H1 (cell line): ENCODE data around the gene DOCK3. TPM values are rescaled to one million over a fixed set of nuclear protein-coding genes. Genes with fewer than 3 reads are reported as not detected.

Experiments
- CTCF ChIA-PET: fragments of 300-600 bp; sonication (Branson Sonifier 250); formaldehyde crosslinking; loops from one replicate; lab custom pipeline; 2021; ENCODE audit not compliant: partially characterized antibody; lab: Charles Lee
- POLR2A ChIA-PET: fragments of 300-600 bp; sonication (Branson Sonifier 250); formaldehyde crosslinking; loops from one replicate; lab custom pipeline; 2021; ENCODE audit warnings: inconsistent platforms; ENCODE audit not compliant: partially characterized antibody; lab: Charles Lee
- DNase-seq, 2 experiments: peaks; one replicate each; pipeline versions ENCODE4 v3.0.0 to v3.0.0-alpha.2; 2010 to 2022; ENCODE audit warnings: low spot score in 2 of 2, low read depth in 1 of 2, mixed read lengths in 1 of 2
- FAIRE-seq: peaks from 2 replicates; lab custom pipeline; 2011; peaks lifted over from hg19 to GRCh38; lab: Jason Lieb, UNC
- H2AFZ ChIP-seq: 2 replicates; pipeline ENCODE4 v1.8.1; 2012; ENCODE audit warnings: low read length, inconsistent platforms
- H2AK5ac ChIP-seq: 2 replicates; pipeline ENCODE4 v1.6.1; 2013; ENCODE audit warnings: low read depth, low read length
- H2BK120ac ChIP-seq: replicated peaks from 2 replicates; pipeline ENCODE3; 2013; ENCODE audit warnings: low read depth, low read length, inconsistent platforms
- H2BK12ac ChIP-seq: 2 replicates; pipeline ENCODE4 v1.6.1; 2013; ENCODE audit warnings: low read depth, low read length
- H2BK15ac ChIP-seq: 2 replicates; pipeline ENCODE4 v1.6.1; 2013; ENCODE audit warnings: low read length
- H2BK20ac ChIP-seq: 2 replicates; pipeline ENCODE4 v1.6.1; 2013; ENCODE audit warnings: low read length
- H2BK5ac ChIP-seq: 2 replicates; pipeline ENCODE4 v1.6.1; 2013; ENCODE audit warnings: low read depth, low read length
- H3K14ac ChIP-seq: 2 replicates; pipeline ENCODE4 v1.6.1; 2013; ENCODE audit warnings: inconsistent platforms; ENCODE audit not compliant: insufficient read length
- H3K18ac ChIP-seq: 2 replicates; pipeline ENCODE4 v1.6.1; 2013; ENCODE audit warnings: low read length; ENCODE audit errors: extremely low read depth
- H3K23ac ChIP-seq: 2 replicates; pipeline ENCODE4 v1.6.1; 2013; ENCODE audit warnings: inconsistent platforms; ENCODE audit not compliant: insufficient read length
- H3K23me2 ChIP-seq: 2 replicates; pipeline ENCODE4 v1.6.1; 2013; ENCODE audit warnings: low read depth, low read length
- H3K27ac ChIP-seq: 2 replicates; pipeline ENCODE4 v1.6.1; 2011; ENCODE audit warnings: low read depth, low read length, inconsistent platforms
- H3K27me3 ChIP-seq, 4 experiments: replicated peaks in 1 of 4; 1 replicate in 1 of 4; 2 replicates in 3 of 4; pipeline versions ENCODE4 v1.6.1 to v1.8.1; 2011 to 2013; ENCODE audit warnings: low read length in 3 of 4, mild to moderate bottlenecking in 3 of 4, inconsistent platforms in 2 of 4, mixed read lengths in 2 of 4, moderate library complexity in 1 of 4; ENCODE audit not compliant: control insufficient read depth in 3 of 4, insufficient read depth in 3 of 4; ENCODE audit errors: extremely low read depth in 1 of 4
- H3K36me3 ChIP-seq, 4 experiments: 2 replicates each; pipeline versions ENCODE4 v1.6.1 to v1.8.1; 2011 to 2013; ENCODE audit warnings: mild to moderate bottlenecking in 4 of 4, low read length in 3 of 4, moderate library complexity in 2 of 4, control low read depth in 1 of 4, inconsistent platforms in 1 of 4; ENCODE audit not compliant: insufficient read depth in 4 of 4, control insufficient read depth in 2 of 4
- H3K4ac ChIP-seq: replicated peaks from 2 replicates; pipeline ENCODE3; 2013; ENCODE audit warnings: low read length, low read depth, mixed read lengths, inconsistent platforms; ENCODE audit not compliant: insufficient read length
- H3K4me1 ChIP-seq, 4 experiments: replicated peaks in 1 of 4; 1 replicate in 1 of 4; 2 replicates in 3 of 4; pipeline versions ENCODE4 v1.6.1 to v1.8.1; 2011 to 2013; ENCODE audit warnings: low read length in 3 of 4, inconsistent platforms in 2 of 4, mixed read lengths in 1 of 4; ENCODE audit not compliant: insufficient read depth in 4 of 4, control insufficient read depth in 3 of 4
- H3K4me2 ChIP-seq, 2 experiments: 2 replicates each; pipeline versions ENCODE4 v1.6.1 to v1.8.1; 2011 to 2013; ENCODE audit warnings: low read depth in 2 of 2, low read length in 2 of 2, control low read depth in 1 of 2, inconsistent platforms in 1 of 2, mild to moderate bottlenecking in 1 of 2; ENCODE audit not compliant: insufficient read depth in 1 of 2
- H3K4me3 ChIP-seq, 4 experiments: fragments of 200-600, 300-600 bp in 1 of 4; sonication (generic), shearing (Covaris generic), sonication (Bioruptor Twin) in 1 of 4; 2 replicates each; pipeline versions ENCODE4 v1.5.1 to v1.8.1; 2011 to 2016; ENCODE audit warnings: low read length in 4 of 4, low read depth in 3 of 4, control low read depth in 2 of 4, inconsistent platforms in 2 of 4, mild to moderate bottlenecking in 2 of 4, mixed read lengths in 1 of 4, moderate library complexity in 1 of 4; ENCODE audit not compliant: insufficient read depth in 2 of 4; ENCODE audit errors: extremely low read depth in 1 of 4
- H3K56ac ChIP-seq: replicated peaks from 2 replicates; pipeline ENCODE3; 2013; ENCODE audit warnings: low read depth, mild to moderate bottlenecking, mixed read lengths, low read length, inconsistent platforms; ENCODE audit not compliant: insufficient read length
- H3K79me1 ChIP-seq: 2 replicates; pipeline ENCODE4 v1.6.1; 2013; ENCODE audit warnings: low read depth, low read length, control low read depth
- H3K79me2 ChIP-seq, 2 experiments: 2 replicates each; pipeline versions ENCODE4 v1.6.1 to v1.8.1; 2012 to 2013; ENCODE audit warnings: low read length in 2 of 2, mild to moderate bottlenecking in 2 of 2, inconsistent platforms in 1 of 2; ENCODE audit not compliant: insufficient read depth in 2 of 2, control insufficient read depth in 1 of 2
- H3K9ac ChIP-seq, 4 experiments: replicated peaks in 1 of 4; 1 replicate in 1 of 4; 2 replicates in 3 of 4; pipeline versions ENCODE4 v1.6.1 to v1.8.1; 2011 to 2013; ENCODE audit warnings: low read depth in 3 of 4, low read length in 3 of 4, control low read depth in 2 of 4, mild to moderate bottlenecking in 2 of 4, moderate library complexity in 2 of 4, inconsistent platforms in 1 of 4; ENCODE audit errors: extremely low read depth in 1 of 4
- H3K9me3 ChIP-seq, 2 experiments: 2 replicates each; pipeline versions ENCODE4 v1.6.1 to v1.8.1; 2012 to 2013; ENCODE audit warnings: mild to moderate bottlenecking in 2 of 2, moderate library complexity in 2 of 2, control low read depth in 1 of 2, inconsistent platforms in 1 of 2, low read depth in 1 of 2, low read length in 1 of 2, mixed read lengths in 1 of 2; ENCODE audit not compliant: insufficient read depth in 2 of 2
- H4K20me1 ChIP-seq, 2 experiments: replicated peaks in 1 of 2; 2 replicates each; pipeline versions ENCODE3 to v1.8.1; 2011 to 2013; ENCODE audit warnings: inconsistent platforms in 2 of 2, low read length in 2 of 2, mild to moderate bottlenecking in 1 of 2; ENCODE audit not compliant: insufficient read depth in 2 of 2, control insufficient read depth in 1 of 2
- H4K5ac ChIP-seq: 2 replicates; pipeline ENCODE4 v1.6.1; 2013; ENCODE audit warnings: low read length, low read depth, mixed read lengths, inconsistent platforms; ENCODE audit not compliant: insufficient read length
- H4K8ac ChIP-seq: 2 replicates; pipeline ENCODE4 v1.8.0; 2013; ENCODE audit warnings: mild to moderate bottlenecking, moderate library complexity, low read length, inconsistent platforms; ENCODE audit not compliant: insufficient read depth; ENCODE audit errors: extremely low read depth
- H4K91ac ChIP-seq: replicated peaks from 2 replicates; pipeline ENCODE3; 2013; ENCODE audit warnings: low read length, mixed read lengths, inconsistent platforms; ENCODE audit not compliant: insufficient read length
- ATF3 ChIP-seq: IDR thresholded peaks from 2 replicates; pipeline ENCODE4 v1.6.1; 2011; ENCODE audit warnings: low read depth, mild to moderate bottlenecking, low read length; ENCODE audit not compliant: insufficient read depth
- BCL11A ChIP-seq, 2 experiments: IDR thresholded peaks; one replicate each; pipeline ENCODE4 v1.6.1; 2011; ENCODE audit warnings: low read depth in 2 of 2, low read length in 2 of 2, mild to moderate bottlenecking in 2 of 2
- CHD1 ChIP-seq: IDR thresholded peaks from 2 replicates; pipeline ENCODE4 v1.6.1; 2012; ENCODE audit warnings: low read depth, low read length, improper control_type of control experiment
- CTCF ChIP-seq, 3 experiments: IDR thresholded peaks; 1 replicate in 2 of 3; 2 replicates in 1 of 3; pipeline versions ENCODE4 v1.5.1 to v1.6.1; 2011; ENCODE audit warnings: low read length in 3 of 3, mild to moderate bottlenecking in 3 of 3, inconsistent platforms in 2 of 3, low read depth in 1 of 3, moderate library complexity in 1 of 3; ENCODE audit not compliant: insufficient read depth in 1 of 3; ENCODE audit errors: control extremely low read depth in 1 of 3
- GTF2F1 ChIP-seq: IDR thresholded peaks from 2 replicates; pipeline ENCODE4 v1.6.1; 2012; ENCODE audit warnings: low read depth, low read length, improper control_type of control experiment, borderline replicate concordance
- NRF1 ChIP-seq: IDR thresholded peaks from 2 replicates; pipeline ENCODE4 v1.6.1; 2011; ENCODE audit warnings: mild to moderate bottlenecking, low read depth, low read length, improper control_type of control experiment
- RXRA ChIP-seq: IDR thresholded peaks from 2 replicates; pipeline ENCODE4 v1.6.1; 2011; ENCODE audit warnings: low read depth, mild to moderate bottlenecking, low read length, moderate library complexity; ENCODE audit not compliant: insufficient read depth
- SUZ12 ChIP-seq: fragments of 200-600 bp; sonication (generic); IDR thresholded peaks from 2 replicates; pipeline ENCODE4 v1.6.1; 2012; ENCODE audit warnings: mild to moderate bottlenecking, inconsistent platforms, low read length, moderate library complexity, mixed read lengths
- USF2 ChIP-seq: IDR thresholded peaks from 2 replicates; pipeline ENCODE4 v1.6.1; 2011; ENCODE audit warnings: low read length, improper control_type of control experiment
- WGBS, 2 experiments: shearing (Covaris generic) in 1 of 2; methylation state at CpG; one replicate each; pipeline versions ENCODE4 v1.1.6 to v1.1.7; 2013 to 2015; ENCODE audit warnings: low lambda C conversion rate in 2 of 2, mixed read lengths in 2 of 2, inconsistent platforms in 1 of 2, low coverage in 1 of 2, missing lambda C conversion rate in 1 of 2; ENCODE audit not compliant: insufficient replicate concordance in 2 of 2, insufficient coverage in 1 of 2, insufficient read length in 1 of 2; ENCODE audit errors: extremely low coverage in 1 of 2, missing lambda C conversion rate in 1 of 2; 5-methylcytosine and 5-hydroxymethylcytosine counted together
- polyA plus RNA-seq, 7 experiments: library from polyadenylated mRNA; depleted of rRNA in 3 of 7; stranded (reverse) in 5 of 7; unstranded in 2 of 7; fragments of >200 nt in 5 of 7; fragments of 200-250 nt in 2 of 7; gene quantifications; 1 replicate in 5 of 7; 2 replicates in 1 of 7; 4 replicates in 1 of 7; pipeline versions ENCODE4 v1.2.1 to v1.2.3, GENCODE V29; 2011 to 2013; ENCODE audit warnings: missing spikeins in 2 of 7, mixed read lengths in 2 of 7
- total RNA-seq: library from RNA; stranded (reverse); fragmentation: NEBNext Ultra II Directional; extraction: Animal tissue kit (Norgen Biotek cat#: 25700); gene quantifications from 2 replicates; pipeline ENCODE4 v1.2.1, GENCODE V29; 2021

DOCK3 gene
- total and polyA plus RNA-seq, 2 of the 8 experiments (the other 6 are each of a cell fraction or from before 2014, with no cell fraction given), result 2.7 to 5.0 TPM

GRCh38 chr3:50687916-50688315, 13.2 kb downstream of the DOCK3 start:
- Histone ChIP-seq H2BK15ac (no peak overlapping the region), H3K14ac (no peak overlapping the region), H2BK5ac (no peak overlapping the region), H3K4me2 (no peak overlapping the region; a peak in 1 of 4 replicates), H3K23ac (no peak overlapping the region), H3K56ac (no peak overlapping the region), H2AK5ac (0 out of 2 replicates have a peak overlapping the region, but pooled peaks have one; percentile 2), H3K4me1 (peaks cover 2 to 11% (median 7%) of the 10 kb centered on the region in 4 experiments; a peak in 4 of 7 replicates), H3K4ac (no peak overlapping the region), H3K9me3 (no peaks in the 10 kb centered on the region), H4K8ac (no peak overlapping the region), H3K79me1 (peaks cover 9% of the 10 kb centered on the region), H3K9ac (no peak overlapping the region), H2BK120ac (no peak overlapping the region), H2AFZ (no peak overlapping the region), H2BK12ac (no peak overlapping the region), H3K27ac (no peak overlapping the region), H3K79me2 (peaks cover 2 to 57% of the 10 kb centered on the region in 2 experiments; a peak in 2 of 4 replicates), H3K18ac (no peak overlapping the region), H2BK20ac (no peak overlapping the region), H4K91ac (no peak overlapping the region), H3K4me3 (no peak overlapping the region), H4K20me1 (peaks cover 0 to 3% of the 10 kb centered on the region in 2 experiments), H3K36me3 (no peaks in the 10 kb centered on the region), H3K27me3 (no peaks in the 10 kb centered on the region), H3K23me2 (no peaks in the 10 kb centered on the region), H4K5ac (no peak overlapping the region)
- TF ChIP-seq ATF3 (no peak), CHD1 (no peak), RXRA (no peak), USF2 (no peak), SUZ12 (no peak), CTCF (IDR thresholded peaks at IDR 0.05; ENCODE audit: control extremely low read depth in 1 of 3, insufficient read depth in 1 of 3, low read depth in 1 of 3, low read length in 3 of 3) (no peak), BCL11A (IDR thresholded peaks at IDR 0.05; ENCODE audit: low read depth in 2 of 2, low read length in 2 of 2) (no peak), GTF2F1 (no peak), NRF1 (no peak)
- FAIRE-seq (no peak), DNase-seq (no peak)
- ChIA-PET POLR2A (no interaction called here), CTCF (no interaction called here)
- 89% methylated on average over 2 of the region's 2 CpGs; no CpG with 5 or more reads in 1 of the 2 experiments for WGBS, 2 experiments
